ENCODE measurements around the gene ITPR3. TPM values are rescaled to one million over a fixed set of nuclear protein-coding genes. Genes with fewer than 3 reads are reported as not detected.
A peak's percentile ranks its signal among the peaks of the same experiment; 100 is the strongest.
"Not testable (repeated sequence)": the region's sequence is repeated elsewhere in the genome, so short reads cannot be mapped to it uniquely, and the experiment has no call there.

Gene ITPR3
- total RNA-seq, 1 donor from 2014 or later = 31.3 TPM

DNA sequence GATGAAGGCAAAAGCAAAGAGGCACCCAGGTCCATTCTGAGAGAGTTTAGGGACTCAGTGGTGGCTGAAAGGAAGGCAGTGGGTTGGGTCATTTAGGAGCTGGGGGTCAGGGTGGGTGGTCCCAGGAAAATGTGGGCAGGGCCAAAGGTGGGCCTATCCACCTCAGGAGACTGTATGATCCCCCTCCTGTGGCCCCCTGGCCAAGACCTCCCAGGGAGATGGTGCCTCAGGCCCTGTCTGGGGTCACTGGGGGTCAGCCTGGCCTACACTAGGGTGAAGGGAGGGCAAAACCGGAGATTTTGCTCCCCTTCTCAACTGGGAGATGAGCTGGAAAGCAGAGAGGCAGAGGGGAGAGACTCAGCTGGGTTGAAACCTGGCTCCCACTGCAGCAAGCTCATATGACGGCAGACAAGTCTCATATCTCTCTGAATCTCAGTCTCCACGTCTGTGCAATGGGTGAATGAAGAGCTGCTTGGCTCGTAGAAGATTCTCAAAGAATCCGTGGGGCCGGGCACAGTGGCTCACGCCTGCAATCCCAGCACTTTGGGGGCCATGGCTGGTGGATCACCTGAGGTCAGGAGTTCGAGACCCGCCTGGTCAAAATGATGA, 29.6 kb upstream of the ITPR3 start:
- no peak for DNase-seq (ENCODE audit: low spot score)

DNA sequence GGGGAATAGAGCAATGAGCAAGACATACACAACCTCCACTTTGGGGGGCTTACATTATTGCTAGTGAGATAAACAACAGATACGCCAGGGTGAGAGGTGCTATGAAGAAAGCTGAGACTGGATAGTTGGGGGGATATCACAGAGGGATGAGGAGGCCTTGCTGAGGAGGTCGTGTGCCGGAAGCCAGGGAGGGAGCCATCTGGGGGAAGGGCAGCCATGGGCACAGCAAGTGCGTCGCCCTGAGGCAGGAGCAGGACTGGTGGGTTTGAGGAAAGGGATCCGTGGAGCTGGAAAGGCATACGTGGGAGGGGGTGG, 28.9 kb upstream of the ITPR3 start:
- DNase-seq (ENCODE audit: low spot score) = no peak

- peak; percentile 71 for DNase-seq (ENCODE audit: low spot score)
Measured at GRCh38 chr6:33592595-33593413, 28.3 kb upstream of the ITPR3 start.

GRCh38 chr6:33593414-33593727, 27.8 kb upstream of the ITPR3 start:
- no peak for DNase-seq (ENCODE audit: low spot score)

GRCh38 chr6:33595001-33595846, 25.9 kb upstream of the ITPR3 start:
- no peak for DNase-seq (ENCODE audit: low spot score)

GRCh38 chr6:33596894-33597293, 24.2 kb upstream of the ITPR3 start:
- DNase-seq (ENCODE audit: low spot score) = not testable (repeated sequence)

DNA sequence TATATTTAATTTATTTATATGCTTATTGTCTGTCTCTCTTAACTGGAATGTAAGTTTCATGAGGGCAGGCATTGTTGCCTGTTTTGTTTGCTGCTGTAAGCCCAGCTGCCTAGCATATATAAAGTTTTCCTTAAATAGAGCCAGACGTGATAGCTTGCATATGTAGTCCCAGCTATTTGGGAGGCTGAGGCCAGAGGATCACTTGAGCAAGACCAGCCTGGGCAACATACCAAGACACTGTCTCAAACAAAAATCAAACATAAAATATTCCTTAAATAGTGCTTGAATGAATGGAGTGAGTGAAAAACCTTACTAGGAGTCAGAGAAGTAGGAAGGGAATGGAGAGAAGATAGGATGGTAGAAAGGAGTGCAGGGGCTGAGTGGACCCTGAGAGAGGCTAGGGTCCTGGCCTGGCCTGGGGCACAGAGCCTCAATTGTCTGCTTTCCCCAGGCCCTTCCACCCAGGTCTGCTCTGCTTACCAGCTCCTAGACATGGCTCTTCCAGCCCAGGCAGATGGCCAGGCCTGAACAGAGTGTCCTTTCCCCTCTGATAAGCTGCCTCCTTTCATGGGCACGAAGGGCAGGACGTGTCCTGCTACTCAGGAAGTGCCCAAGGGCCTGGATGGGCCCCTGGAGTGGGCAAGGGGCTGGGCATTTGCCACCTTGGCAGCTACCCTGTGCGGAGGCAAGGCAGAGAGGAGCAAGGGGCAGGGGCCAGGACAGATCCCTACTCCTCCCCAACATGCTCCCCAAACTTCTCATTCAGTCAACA, 23.4 kb upstream of the ITPR3 start:
- no peak for DNase-seq (ENCODE audit: low spot score)

- DNase-seq (ENCODE audit: low spot score) = no peak
Measured at GRCh38 chr6:33599413-33599938, 21.6 kb upstream of the ITPR3 start.

- no peak for DNase-seq (ENCODE audit: low spot score)
Measured at GRCh38 chr6:33600761-33601160, 20.4 kb upstream of the ITPR3 start.

GRCh38 chr6:33602180-33602579, 18.9 kb upstream of the ITPR3 start:
- DNase-seq (ENCODE audit: low spot score) = no peak

- DNase-seq (ENCODE audit: low spot score) = no peak
Measured at GRCh38 chr6:33604941-33605854, 15.9 kb upstream of the ITPR3 start.

GRCh38 chr6:33606642-33607041, 14.5 kb upstream of the ITPR3 start:
- no peak for DNase-seq (ENCODE audit: low spot score)

DNA sequence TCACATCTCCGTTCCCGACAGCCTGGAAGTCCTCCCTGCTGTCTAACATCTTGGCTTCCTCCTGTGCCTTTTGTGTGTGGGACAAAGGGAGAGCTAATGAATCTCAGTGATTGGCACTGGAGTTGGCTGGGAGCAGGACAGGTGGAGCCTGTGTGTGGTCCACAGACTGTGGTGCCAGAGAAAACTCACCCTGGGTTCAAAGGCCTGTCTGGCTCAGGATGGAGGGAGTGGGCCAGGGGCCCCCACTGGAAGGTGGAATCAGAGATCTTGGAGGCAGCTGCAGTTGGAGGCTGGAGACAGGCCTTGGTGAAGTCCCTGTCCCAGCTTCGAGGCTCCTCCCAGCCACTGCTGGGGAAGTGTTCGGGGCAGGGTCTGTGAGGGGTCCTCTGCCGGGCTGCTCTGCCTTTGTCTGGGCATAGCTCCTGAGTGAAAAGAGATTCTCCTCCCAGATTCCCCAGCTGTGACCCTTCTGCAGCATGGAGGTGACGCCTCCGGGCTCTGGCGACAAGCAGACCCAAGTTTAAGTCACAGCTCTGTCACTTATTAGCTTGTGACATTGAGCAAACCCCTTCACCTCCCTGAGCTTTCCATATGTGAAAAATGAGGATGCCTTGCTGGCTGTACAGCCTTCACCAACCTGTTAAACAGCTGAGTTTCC, 13.9 kb upstream of the ITPR3 start:
- DNase-seq (ENCODE audit: low spot score) = no peak

GRCh38 chr6:33607784-33608161, 13.3 kb upstream of the ITPR3 start:
- DNase-seq (ENCODE audit: low spot score) = no peak

DNA sequence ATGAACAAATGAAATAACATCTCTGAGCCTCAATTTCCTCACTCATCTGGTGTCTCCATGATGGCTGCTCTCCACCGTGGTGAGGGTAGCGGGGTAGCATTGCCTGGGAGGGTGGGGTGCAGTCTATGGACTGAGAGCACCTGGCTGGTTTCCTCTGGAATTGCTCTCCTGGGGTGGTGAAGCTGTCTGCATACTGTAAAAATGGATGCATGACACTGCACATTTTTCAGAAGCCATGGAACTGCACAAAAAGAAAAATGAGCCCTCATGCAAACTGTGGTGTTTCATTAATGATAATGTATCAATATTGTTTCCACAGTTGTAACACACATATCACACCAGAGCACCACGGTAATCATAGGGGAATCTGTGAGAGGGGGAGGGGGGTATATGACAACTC, 12.1 kb upstream of the ITPR3 start:
- no peak for DNase-seq (ENCODE audit: low spot score)

GRCh38 chr6:33609528-33609927, 11.6 kb upstream of the ITPR3 start:
- no peak for DNase-seq (ENCODE audit: low spot score)

GRCh38 chr6:33610067-33610466, 11.1 kb upstream of the ITPR3 start:
- no peak for DNase-seq (ENCODE audit: low spot score)

- DNase-seq (ENCODE audit: low spot score) = no peak
Measured at GRCh38 chr6:33610779-33611732, 10.1 kb upstream of the ITPR3 start.

- DNase-seq (ENCODE audit: low spot score) = no peak
Measured at GRCh38 chr6:33613146-33613794, 7.9 kb upstream of the ITPR3 start.
